Testis (tissue), 2 donors: ENCODE results near the gene MTPN.

ENCODE experiments used
- POLR2A ChIP-seq: fragments of 450-650 bp; IDR thresholded peaks from one replicate; pipeline ENCODE4 v1.6.1; 2017; ENCODE audit warnings: antibody characterized with exemption, mild to moderate bottlenecking, moderate library complexity
- TF ChIP-seq, protein P1 (sequence below), 3 experiments: fragments of 450-650 bp in 2 of 3; fragments of 200-600 bp in 1 of 3; sonication (generic) in 1 of 3; IDR thresholded peaks; one replicate each; pipeline ENCODE4 v1.5.1; 2016 to 2019; ENCODE audit warnings: antibody characterized with exemption in 3 of 3, mild to moderate bottlenecking in 2 of 3, moderate library complexity in 1 of 3

DNA sequence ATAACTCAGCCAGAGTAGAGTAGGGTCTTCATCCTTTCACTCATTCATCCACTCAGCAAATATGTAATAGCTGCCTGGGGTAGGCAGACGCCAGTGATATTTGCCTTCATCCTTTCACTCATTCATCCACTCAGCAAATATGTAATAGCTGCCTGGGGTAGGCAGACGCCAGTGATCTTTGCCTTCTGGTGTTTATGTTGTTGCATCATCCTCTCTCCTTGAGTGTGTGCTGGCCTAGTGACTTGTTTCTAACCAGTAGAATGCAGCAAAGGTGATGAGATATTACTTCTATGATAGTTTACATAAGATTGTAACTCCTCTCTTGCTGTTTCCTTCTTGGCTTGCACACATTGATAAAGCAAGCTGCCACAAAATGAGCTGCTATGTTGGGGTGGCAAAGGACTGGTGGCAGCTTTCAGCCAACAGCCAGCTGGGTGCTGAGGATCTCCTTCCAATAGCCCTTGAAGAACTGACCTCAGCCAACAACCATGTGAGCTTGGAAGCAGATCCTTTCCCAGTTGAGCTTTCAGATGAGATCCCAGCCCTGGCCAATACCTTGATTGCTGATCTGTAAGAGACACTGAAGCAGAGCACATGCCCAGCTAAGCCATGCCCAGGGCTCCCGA lies 23.2 kb upstream of the MTPN start:
- TF ChIP-seq, protein P1, sequence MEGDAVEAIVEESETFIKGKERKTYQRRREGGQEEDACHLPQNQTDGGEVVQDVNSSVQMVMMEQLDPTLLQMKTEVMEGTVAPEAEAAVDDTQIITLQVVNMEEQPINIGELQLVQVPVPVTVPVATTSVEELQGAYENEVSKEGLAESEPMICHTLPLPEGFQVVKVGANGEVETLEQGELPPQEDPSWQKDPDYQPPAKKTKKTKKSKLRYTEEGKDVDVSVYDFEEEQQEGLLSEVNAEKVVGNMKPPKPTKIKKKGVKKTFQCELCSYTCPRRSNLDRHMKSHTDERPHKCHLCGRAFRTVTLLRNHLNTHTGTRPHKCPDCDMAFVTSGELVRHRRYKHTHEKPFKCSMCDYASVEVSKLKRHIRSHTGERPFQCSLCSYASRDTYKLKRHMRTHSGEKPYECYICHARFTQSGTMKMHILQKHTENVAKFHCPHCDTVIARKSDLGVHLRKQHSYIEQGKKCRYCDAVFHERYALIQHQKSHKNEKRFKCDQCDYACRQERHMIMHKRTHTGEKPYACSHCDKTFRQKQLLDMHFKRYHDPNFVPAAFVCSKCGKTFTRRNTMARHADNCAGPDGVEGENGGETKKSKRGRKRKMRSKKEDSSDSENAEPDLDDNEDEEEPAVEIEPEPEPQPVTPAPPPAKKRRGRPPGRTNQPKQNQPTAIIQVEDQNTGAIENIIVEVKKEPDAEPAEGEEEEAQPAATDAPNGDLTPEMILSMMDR (IDR thresholded peaks at IDR 0.05): no peak
- TF ChIP-seq POLR2A: no peak
